ENCODE measurements around the gene TMOD2.
"Not testable (repeated sequence)": the region's sequence is repeated elsewhere in the genome, so short reads cannot be mapped to it uniquely, and the experiment has no call there.

The TMOD2 gene

DNA sequence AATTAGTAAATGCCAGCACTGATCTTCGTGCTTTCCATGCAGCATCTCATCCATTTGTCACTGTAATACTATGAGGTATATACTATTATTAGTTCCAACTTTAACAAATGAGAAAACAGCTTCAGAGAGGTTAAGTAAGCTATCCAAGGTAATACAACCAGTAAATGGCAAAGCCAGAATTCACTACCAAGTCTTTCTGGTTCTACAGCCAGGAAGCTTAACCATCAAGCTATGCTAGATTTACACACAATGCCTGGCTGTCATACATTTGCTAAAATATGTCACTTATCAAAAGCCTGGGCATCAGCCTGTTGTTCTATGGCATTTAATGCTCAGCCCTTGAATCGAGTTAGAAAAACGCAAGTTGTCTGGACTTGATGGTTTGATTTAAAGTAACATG, 32.6 kb downstream of the TMOD2 start:
- TF ChIP-seq CTCF (IDR thresholded peaks at IDR 0.05; ENCODE audit: control extremely low read depth, extremely low read depth, low read depth, missing control alignments): no peak
- DNase-seq (ENCODE audit: extremely low spot score): no peak
- POLR2A ChIA-PET: no interaction called here
- CTCF ChIA-PET: interaction anchor here (0.9 to 1.2 kb wide), 3 partner anchors 46 to 134 kb away, joined by 3 to 8 read pairs (median 4); no protein-coding TSS in a partner anchor

GRCh38 chr15:51787130-51787529, 35.7 kb downstream of the TMOD2 start:
- DNase-seq (ENCODE audit: extremely low spot score); POLR2A ChIA-PET: not testable (repeated sequence)
- CTCF ChIA-PET: interaction anchor here (1.4 to 3.6 kb wide), 3 partner anchors 11 to 137 kb away, joined by 3 to 27 read pairs (median 7); no protein-coding TSS in a partner anchor

- POLR2A ChIA-PET; CTCF ChIA-PET; DNase-seq (ENCODE audit: extremely low spot score): not testable (repeated sequence)
These were observed 41.1 kb downstream of the TMOD2 start for GRCh38 chr15:51792474-51792873.

DNA sequence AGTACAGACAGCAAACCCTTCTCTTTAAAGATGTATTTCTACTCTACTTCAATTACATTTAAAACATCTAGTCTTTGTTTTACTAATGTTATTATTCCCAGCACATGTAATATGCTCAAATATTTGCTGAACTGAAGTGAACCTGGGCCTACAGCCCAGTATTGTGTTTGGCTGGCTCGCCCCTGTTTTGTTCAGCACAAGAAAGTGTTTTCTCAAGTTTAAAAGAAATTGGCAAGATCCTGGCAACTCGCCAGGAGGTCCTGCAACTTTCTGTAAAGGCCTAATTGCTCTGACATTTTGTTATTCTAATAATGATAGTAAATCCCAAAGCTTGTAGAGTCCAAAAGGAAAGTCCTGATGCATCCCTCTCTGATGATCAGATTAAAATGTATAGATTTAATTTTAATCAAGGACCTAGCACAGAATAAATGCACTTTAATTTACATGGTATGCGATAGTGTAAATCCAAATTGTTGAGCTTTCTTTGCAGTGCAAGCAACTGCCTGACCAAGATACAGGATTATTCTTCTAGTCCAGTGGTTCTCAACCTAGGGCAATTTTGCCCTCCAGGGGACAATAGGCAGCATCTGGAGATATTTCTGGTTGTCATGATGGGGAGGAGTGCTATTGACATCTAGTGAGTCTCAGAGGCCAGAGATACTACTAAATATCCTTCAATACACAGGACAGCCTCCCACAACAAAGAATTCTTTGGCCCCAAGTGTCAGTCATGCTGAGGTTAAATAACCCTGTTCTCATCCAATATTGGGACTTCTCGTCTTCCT, 42.3 kb downstream of the TMOD2 start:
- ChIA-PET POLR2A (no interaction called here), CTCF (no interaction called here)
- no peak for TF ChIP-seq CTCF (IDR thresholded peaks at IDR 0.05; ENCODE audit: control extremely low read depth, extremely low read depth, low read depth, missing control alignments)
- DNase-seq (ENCODE audit: extremely low spot score): no peak

DNA sequence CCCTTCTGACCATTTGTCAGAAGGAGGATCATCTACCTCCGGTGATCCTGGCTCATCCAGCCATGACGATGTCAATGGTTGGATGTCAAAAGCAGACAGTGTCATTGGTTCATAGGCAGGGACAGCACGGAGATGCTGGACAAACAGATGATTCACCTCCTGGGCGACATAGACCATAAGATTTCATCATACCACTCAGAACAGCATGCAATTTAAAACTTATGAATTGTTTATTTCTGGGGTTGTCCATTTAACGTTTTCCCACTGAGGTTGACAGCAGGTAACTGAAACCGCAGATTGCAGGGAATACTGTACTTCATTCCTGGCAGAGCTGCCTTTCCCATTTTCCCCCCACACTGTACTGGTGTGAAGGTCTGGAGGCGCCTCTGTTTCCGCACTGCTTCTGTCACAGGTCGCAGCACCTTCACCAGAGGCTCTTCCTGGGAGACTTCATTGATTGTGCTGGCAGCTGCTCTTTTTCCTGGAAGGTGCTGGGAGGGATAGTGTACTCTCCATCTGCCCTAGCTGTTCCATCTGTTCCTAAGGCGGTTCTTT, 45.5 kb downstream of the TMOD2 start:
- ChIA-PET POLR2A (no interaction called here), CTCF (no interaction called here)
- no peak for DNase-seq (ENCODE audit: extremely low spot score)
- TF ChIP-seq CTCF (IDR thresholded peaks at IDR 0.05; ENCODE audit: control extremely low read depth, extremely low read depth, low read depth, missing control alignments): no peak

- POLR2A ChIA-PET: no interaction called here
- DNase-seq (ENCODE audit: extremely low spot score): no peak
- no peak for TF ChIP-seq CTCF (IDR thresholded peaks at IDR 0.05; ENCODE audit: control extremely low read depth, extremely low read depth, low read depth, missing control alignments)
- CTCF ChIA-PET: no interaction called here
These were observed 46.9 kb downstream of the TMOD2 start for GRCh38 chr15:51798281-51798680.

DNA sequence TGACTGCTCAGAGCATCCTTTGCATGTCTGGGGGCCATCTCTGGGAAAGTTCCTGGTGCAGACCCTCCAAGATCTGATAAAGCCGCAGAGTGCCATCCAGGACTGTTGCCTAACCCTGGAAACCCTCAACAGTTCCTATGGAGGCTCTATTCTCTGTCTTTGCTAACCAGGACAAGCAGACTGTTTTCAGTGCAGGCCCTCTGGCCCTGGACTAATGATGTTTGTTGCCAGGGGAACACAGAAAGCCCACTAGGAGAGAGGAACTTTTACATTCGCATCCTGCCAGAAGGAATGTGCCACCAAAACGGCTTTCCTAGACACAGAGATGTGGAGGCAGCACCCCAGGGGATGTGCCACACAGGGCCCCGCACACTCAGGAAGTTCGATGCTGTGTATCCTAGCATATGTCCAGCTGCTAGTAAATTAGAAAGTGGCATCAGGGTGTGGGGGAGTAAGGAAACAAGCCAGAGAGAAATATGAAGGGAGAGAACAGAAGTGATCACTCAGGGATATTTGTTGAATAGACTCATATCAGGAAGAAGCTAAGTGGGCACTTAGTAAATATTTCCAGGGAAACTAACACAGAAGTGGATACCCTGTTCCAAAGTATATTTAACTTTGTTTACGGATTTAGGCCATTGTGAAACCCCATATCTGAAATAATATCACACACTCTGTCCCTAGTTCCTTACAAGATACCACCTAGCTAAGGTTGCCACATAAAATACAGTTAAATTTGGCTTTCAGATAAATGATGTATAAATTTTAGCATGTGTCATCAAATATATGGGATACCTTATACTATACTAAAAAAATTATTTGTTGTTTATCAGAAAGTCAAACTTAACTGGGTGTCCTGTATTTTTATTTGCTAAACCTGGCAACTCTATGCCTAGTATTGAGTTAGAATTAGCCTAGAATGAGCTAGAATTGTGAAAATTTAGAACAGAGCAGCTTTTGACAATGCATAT, 48.2 kb downstream of the TMOD2 start:
- CTCF ChIA-PET: interaction anchor here (0.9 kb wide), 1 partner anchor 23 kb away, joined by 4 read pairs; no protein-coding TSS in a partner anchor
- DNase-seq (ENCODE audit: extremely low spot score): no peak
- no peak for TF ChIP-seq CTCF (IDR thresholded peaks at IDR 0.05; ENCODE audit: control extremely low read depth, extremely low read depth, low read depth, missing control alignments)
- POLR2A ChIA-PET: no interaction called here

Measured in GM10248 (cell line).